ENCODE data around the gene NHERF1. TPM values are rescaled to one million over a fixed set of nuclear protein-coding genes. Genes with fewer than 3 reads are reported as not detected.

The NHERF1 gene
- total and polyA plus RNA-seq, 2 donors (not counting 1 experiment from before 2014, with no cell fraction given) = 56.2 to 81.8 TPM

DNA sequence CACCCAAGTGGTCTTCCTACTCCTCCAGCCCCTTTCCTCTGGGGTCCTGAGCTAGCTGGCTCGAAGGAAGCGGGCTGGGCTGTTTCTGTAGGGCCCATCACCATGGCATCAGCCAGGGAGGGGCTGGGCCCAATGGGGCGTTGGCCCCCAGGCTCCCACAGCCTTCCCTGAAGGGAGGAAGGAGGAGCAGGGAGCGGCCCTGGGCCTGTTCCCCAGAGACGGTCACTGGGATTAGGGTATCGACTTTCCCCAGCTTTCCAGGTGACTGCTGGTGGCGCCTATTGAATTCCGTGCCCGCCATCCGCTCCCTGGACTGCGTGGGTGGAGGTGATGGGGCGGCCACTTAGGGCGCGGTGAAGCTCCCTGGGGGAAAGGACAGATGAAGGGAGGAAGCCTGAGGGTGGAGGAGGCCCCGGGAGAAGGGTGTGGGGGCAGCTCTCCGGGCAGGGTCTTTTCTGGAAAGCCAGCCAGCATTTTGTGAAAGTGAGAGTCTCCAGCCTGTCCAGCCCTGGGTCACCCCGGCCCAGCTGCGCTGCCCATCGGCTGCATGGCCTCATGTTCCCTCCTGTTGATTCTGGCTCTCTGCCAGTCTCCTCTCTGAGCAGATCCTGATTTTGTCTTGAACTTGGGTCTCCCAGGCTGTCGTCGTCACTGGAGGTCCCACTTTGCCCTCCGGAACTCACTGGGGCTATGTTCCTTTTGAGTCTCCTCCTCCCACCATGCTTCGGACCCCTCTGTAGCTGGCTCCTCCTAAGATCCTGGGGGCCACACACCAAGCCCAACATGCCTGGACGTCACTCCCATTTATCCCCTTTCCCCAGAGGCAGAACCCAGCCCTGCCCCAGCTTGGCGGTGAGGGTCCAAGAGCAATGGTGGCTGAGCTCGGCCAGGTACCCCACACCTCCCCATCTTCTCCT lies 9.8 kb downstream of the NHERF1 start:
- TF ChIP-seq EZH2 (IDR thresholded peaks at IDR 0.05; ENCODE audit: borderline replicate concordance, insufficient read depth, low read depth, low read length, poor library complexity, severe bottlenecking) (no peak), CTCF (IDR thresholded peaks at IDR 0.05) (no peak)
- Mint-ChIP-seq H3K4me3 (peak overlapping the region; percentile 56), H3K9me3 (ENCODE audit: insufficient read depth) (no peaks in the 10 kb centered on the region), H3K27me3 (no peaks in the 10 kb centered on the region), H3K27ac (peak overlapping the region; percentile 29), H3K4me1 (peaks cover 54% of the 10 kb centered on the region)
- POLR2A ChIA-PET = interaction anchor here (1.2 to 3.2 kb wide), 3 partner anchors 8 to 18 kb away, joined by 3 to 13 read pairs (median 6); partner anchors contain the start of gene NAT9
- ATAC-seq (ENCODE audit: low read depth) = no peak
- H3K79me2 ChIP-seq (ENCODE audit: control insufficient read depth, insufficient read depth, low read length) = peaks cover 86% of the 10 kb centered on the region
- no peak overlapping the region for H2AFZ ChIP-seq (ENCODE audit: insufficient read depth, low read depth, low read length, poor library complexity, severe bottlenecking)
- no peak overlapping the region for H3K9ac ChIP-seq (ENCODE audit: low read length)
- CTCF ChIA-PET = interaction anchor here (0.5 to 7.3 kb wide), 12 partner anchors 8 to 106 kb away, joined by 3 to 40 read pairs (median 8); partner anchors contain the start of genes NAT9 and RAB37
- H3K9me3 ChIP-seq (ENCODE audit: control extremely low read depth in 1 of 3, control insufficient read depth in 2 of 3, insufficient read depth in 1 of 3, low read length in 2 of 3) = no peaks in the 10 kb centered on the region
- peaks cover 44 to 57% of the 10 kb centered on the region in 2 donors for H3K4me1 ChIP-seq (ENCODE audit: control insufficient read depth in 2 of 2, insufficient read depth in 2 of 2, low read length in 2 of 2)
- H3K27ac ChIP-seq (ENCODE audit: low read length in 2 of 2) = no peak overlapping the region
- WGBS (ENCODE audit: insufficient coverage) = 62% methylated on average over 24 of the region's 26 CpGs
- no peak for DNase-seq
- peaks cover 0 to 9% of the 10 kb centered on the region in 2 experiments for H3K36me3 ChIP-seq (replicated peaks in 1 of 2; ENCODE audit: control extremely low read depth in 1 of 2, control insufficient read depth in 1 of 2, extremely low read depth in 1 of 2, insufficient read depth in 2 of 2, low read length in 1 of 2)
- no peaks in the 10 kb centered on the region for H3K27me3 ChIP-seq (replicated peaks in 1 of 4; ENCODE audit: control extremely low read depth in 1 of 4, control insufficient read depth in 3 of 4, insufficient read depth in 4 of 4, low read length in 3 of 4)
- H3K4me3 ChIP-seq (ENCODE audit: control extremely low read depth in 1 of 5, extremely low read depth in 1 of 5, insufficient read depth in 1 of 5, low read depth in 2 of 5, low read length in 4 of 5) = no peak overlapping the region
- H3K4me2 ChIP-seq (replicated peaks; ENCODE audit: low read depth, low read length, poor library complexity, severe bottlenecking) = peak overlapping the region; percentile 58
- H4K20me1 ChIP-seq (ENCODE audit: control insufficient read depth, insufficient read depth, low read length, poor library complexity, severe bottlenecking) = peaks cover 93% of the 10 kb centered on the region
- intact Hi-C loops (cut with micrococcal nuclease) = loop anchor here (1.0 kb wide), 1 partner anchor 101 kb away; no protein-coding TSS in a partner anchor
